ENCODE measurements around the gene SPON1. TPM values are rescaled to one million over a fixed set of nuclear protein-coding genes. Genes with fewer than 3 reads are reported as not detected.

The SPON1 gene
- total RNA-seq, 2 donors from 2014 or later, result 4.8 to 7.3 TPM

DNA sequence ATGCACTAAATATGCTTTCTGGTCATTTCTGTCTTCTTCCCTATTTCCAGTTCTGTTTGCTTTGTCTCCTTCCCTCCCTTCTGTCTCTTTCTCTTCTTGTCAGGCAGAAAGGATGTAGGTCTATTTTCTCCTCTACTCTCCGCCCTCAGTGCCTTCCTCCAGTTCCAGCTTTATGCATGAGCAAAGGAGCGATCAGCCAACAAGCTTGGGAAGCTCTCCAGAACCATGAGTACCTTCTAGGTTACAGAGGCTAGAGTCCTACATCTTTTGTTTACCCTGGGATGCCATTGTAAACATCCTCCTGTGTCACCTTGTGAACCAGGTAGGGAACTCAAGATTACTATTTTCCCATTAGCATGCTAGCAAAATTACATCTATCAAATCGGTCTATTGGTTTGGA lies 7.9 kb upstream of the SPON1 start:
- peaks cover 28% of the 10 kb centered on the region for H3K27me3 Mint-ChIP-seq

DNA sequence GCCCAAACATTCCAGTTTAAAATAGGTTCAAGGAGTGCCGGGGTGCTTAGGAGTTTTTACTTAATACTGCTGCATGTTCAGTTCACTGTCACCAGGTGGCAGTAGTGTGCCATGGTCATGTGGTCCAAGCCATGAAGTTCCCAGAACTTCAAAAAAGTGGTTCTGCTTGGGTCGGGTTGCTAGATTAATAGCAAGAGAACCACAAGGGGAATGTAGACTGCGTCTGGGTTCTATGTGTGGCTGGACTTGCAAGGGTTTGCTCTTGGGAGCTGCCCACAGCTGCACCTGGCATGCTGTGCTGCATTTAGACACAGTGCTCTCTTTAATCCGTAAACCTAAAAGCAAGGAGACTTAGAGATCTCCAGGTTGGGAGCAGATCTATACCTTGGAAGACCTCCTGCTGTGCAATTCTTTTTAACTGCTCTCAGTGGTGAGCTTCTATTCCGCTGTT lies 6.5 kb upstream of the SPON1 start:
- Mint-ChIP-seq H3K4me3 (no peak overlapping the region), H3K36me3 (ENCODE audit: low read depth) (peaks cover 14% of the 10 kb centered on the region), H3K27ac (no peak overlapping the region), H3K27me3 (peaks cover 36% of the 10 kb centered on the region), H3K4me1 (peaks cover 4% of the 10 kb centered on the region)
- ATAC-seq (peak; percentile 81), DNase-seq (peak in 2 of 3 donors; percentile 29 to 43)
- H3K9me3 ChIP-seq (ENCODE audit: control insufficient read depth, low read length, poor library complexity, severe bottlenecking), result no peaks in the 10 kb centered on the region

More for the DNA sequence above, 7.9 kb upstream of the SPON1 start:
- peaks cover 4% of the 10 kb centered on the region for H3K4me1 Mint-ChIP-seq
- H3K27ac Mint-ChIP-seq, result no peak overlapping the region
- H3K4me3 Mint-ChIP-seq, result no peak overlapping the region
- DNase-seq (no peak), ATAC-seq (no peak)
- H3K36me3 Mint-ChIP-seq (ENCODE audit: low read depth), result peaks cover 7% of the 10 kb centered on the region
- no peaks in the 10 kb centered on the region for H3K9me3 ChIP-seq (ENCODE audit: control insufficient read depth, low read length, poor library complexity, severe bottlenecking)

DNA sequence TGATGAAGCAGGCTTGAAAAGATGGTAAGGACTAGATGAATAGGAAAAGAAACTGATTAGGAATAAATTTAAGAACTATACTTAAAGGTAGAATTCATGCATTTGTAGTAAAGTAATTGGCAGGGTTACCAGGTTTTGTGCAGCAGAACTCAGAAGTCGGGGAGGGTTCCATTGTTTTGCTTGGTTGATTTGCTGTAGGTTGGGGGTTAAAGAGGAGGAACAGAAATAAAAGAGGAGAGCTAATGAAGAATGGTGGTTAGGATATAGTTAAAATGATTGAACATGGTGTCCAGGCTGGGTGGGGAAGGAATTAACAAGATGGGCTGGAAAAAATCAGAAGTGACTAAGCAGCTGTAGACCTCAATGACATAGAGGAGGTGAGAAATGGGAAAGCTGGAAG lies 5.5 kb upstream of the SPON1 start:
- H3K4me3 Mint-ChIP-seq, result no peak overlapping the region
- DNase-seq (no peak), ATAC-seq (no peak)
- H3K9me3 ChIP-seq (ENCODE audit: control insufficient read depth, low read length, poor library complexity, severe bottlenecking), result no peaks in the 10 kb centered on the region
- peaks cover 17% of the 10 kb centered on the region for H3K36me3 Mint-ChIP-seq (ENCODE audit: low read depth)
- H3K4me1 Mint-ChIP-seq, result peaks cover 4% of the 10 kb centered on the region
- H3K27ac Mint-ChIP-seq, result no peak overlapping the region
- H3K27me3 Mint-ChIP-seq, result peaks cover 45% of the 10 kb centered on the region

DNA sequence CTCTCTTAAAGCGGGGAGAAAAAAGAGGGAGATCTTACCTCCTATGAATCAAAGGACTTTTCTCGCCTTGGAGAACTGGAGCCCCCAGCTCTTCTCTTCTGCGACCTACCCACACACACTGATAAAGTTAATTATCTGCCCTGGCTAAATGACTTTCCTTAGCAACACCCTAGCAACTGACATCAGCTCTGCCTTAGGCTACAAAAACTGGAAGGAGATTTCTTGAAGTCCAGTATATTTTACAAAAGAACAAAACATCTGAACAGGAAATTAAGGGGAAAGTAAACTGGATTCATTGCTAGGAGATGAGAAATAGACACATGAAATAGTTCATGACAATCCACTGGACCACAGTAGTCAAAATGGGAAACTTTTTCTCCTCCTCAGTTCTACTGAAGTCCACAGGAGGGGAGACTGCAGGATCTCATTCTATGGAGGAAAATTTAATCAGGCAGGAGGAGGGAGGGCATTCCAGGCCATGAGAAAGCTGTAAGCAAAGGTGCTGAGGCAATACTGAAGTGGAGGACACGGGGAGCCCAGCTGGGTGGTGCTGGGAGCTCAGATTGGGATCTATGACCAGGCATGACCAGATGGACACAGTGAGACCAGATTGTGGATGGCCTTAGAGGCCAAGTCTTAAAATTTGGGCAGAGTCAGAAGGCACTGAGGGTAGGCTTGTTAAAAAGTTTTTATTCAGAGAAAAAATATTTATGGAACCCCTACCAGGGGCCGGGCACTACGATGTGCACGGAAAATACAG lies 3.7 kb upstream of the SPON1 start:
- H3K36me3 Mint-ChIP-seq (ENCODE audit: low read depth), result peaks cover 17% of the 10 kb centered on the region
- H3K9me3 ChIP-seq (ENCODE audit: control insufficient read depth, low read length, poor library complexity, severe bottlenecking), result no peaks in the 10 kb centered on the region
- peaks cover 9% of the 10 kb centered on the region for H3K4me1 Mint-ChIP-seq
- H3K27me3 Mint-ChIP-seq, result peaks cover 47% of the 10 kb centered on the region
- H3K4me3 Mint-ChIP-seq, result peak overlapping the region; percentile 33
- DNase-seq, result no peak
- ATAC-seq, result no peak
- no peak overlapping the region for H3K27ac Mint-ChIP-seq

DNA sequence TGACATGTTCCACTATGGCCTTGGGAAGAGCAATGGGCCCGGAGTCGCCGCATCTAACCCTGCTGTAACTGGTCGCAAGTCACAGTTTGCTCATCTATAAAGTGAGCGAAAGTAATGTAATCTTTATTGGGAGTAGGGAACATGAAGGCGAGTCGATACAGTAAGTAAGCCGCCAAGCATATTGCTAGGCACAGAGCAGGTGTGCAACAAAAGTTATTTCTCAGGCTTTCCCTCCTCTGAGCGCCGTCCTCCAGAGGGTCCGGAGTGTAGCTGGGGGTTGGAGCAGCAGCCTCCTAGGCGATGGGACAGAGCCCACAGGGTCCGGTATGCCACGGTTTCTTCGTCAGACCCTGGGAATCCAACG lies 343 bp upstream of the SPON1 start:
- H3K27me3 Mint-ChIP-seq, result peaks cover 76% of the 10 kb centered on the region
- H3K27ac Mint-ChIP-seq, result no peak overlapping the region
- H3K4me3 Mint-ChIP-seq, result peak overlapping the region; percentile 68
- no peak for ATAC-seq
- no peaks in the 10 kb centered on the region for H3K9me3 ChIP-seq (ENCODE audit: control insufficient read depth, low read length, poor library complexity, severe bottlenecking)
- peaks cover 19% of the 10 kb centered on the region for H3K36me3 Mint-ChIP-seq (ENCODE audit: low read depth)
- H3K4me1 Mint-ChIP-seq, result peaks cover 14% of the 10 kb centered on the region
- DNase-seq, result no peak

DNA sequence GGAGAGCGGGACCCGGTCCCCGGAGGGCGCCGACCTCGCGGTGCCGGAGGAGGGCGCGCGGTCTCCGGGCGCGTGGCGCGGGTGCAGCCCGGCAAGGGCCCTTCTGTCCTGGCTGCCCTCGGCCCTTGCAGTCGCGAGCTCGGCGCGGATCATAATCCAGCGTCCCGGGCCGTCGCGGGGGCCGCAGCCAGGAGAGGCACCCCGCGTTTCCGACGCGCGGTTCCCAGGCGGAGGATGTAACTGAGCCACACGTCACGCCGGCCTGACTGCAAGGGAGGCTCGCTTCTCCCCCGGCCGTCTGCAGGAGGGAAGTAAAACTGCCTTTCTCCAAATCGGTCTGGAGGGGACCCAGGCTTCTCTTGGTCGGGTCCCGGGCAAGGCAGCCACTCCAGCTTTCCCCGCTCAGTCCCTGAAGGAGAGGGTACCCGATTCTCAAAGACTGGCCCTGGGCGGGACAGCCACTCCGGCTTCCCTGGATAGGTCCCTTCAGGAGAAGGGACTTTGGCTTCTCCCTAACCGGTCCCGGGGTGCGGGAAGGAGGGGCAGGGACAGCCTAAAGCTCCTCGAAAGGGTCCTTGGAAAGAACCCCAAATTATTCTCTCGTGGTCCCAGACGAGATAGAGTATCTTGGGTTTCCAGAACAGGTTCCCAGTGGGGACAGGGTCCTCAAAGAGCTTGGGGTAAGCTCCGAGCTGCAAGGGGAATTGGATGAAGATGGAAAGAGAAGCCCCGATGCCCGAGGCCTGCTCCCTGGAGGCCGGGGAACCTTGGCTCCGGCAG lies 836 bp downstream of the SPON1 start:
- Mint-ChIP-seq H3K4me3 (peak overlapping the region; percentile 85), H3K36me3 (ENCODE audit: low read depth) (peaks cover 19% of the 10 kb centered on the region), H3K27ac (no peak overlapping the region), H3K4me1 (peaks cover 14% of the 10 kb centered on the region), H3K27me3 (peaks cover 74% of the 10 kb centered on the region)
- H3K9me3 ChIP-seq (ENCODE audit: control insufficient read depth, low read length, poor library complexity, severe bottlenecking), result no peaks in the 10 kb centered on the region
- ATAC-seq, result peak; percentile 63
- DNase-seq, result no peak

DNA sequence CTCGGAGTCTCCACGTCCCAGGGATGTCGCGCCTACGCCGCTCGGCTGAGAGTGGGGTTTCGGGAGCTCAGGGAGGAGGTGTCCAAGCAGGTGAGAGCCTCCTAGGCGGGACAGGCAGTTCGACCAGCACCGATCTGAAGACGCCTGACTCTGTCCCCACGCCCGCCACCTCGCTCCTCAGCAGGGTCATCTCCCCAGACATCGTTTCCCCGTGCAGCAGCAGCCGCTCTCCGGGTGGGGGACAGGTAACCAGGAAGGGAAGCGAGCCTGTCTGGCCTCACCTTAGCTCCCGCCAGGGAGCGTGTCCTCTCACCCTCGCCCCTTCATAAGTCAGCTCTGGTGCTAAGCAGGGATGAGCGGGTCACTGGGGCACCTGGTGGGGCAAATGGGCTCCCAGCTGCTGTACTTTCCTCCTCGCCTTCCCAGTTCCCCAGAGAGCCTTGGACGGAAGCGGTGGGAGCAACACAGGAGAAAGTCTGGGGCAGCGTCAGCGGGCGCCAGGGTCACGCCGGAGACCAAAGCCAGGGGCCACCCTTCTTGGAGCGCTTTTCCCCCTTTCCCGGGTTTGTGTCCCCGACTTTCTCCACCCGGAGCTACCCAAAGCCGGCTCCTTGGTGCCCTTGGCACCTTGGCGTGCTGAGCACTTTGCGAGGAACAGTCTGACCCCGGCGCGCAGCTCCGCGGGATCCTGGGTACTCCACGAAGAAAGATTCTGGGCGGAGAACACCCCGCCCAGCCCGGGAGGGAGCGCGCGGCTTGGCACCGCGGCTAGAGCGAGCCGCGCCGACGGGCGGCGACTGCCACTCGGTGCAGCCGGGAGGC lies 1.6 kb downstream of the SPON1 start:
- no peak for DNase-seq
- H3K9me3 ChIP-seq (ENCODE audit: control insufficient read depth, low read length, poor library complexity, severe bottlenecking), result no peaks in the 10 kb centered on the region
- Mint-ChIP-seq H3K27ac (no peak overlapping the region), H3K27me3 (peaks cover 68% of the 10 kb centered on the region), H3K4me3 (peak overlapping the region; percentile 85), H3K36me3 (ENCODE audit: low read depth) (peaks cover 14% of the 10 kb centered on the region), H3K4me1 (peaks cover 13% of the 10 kb centered on the region)
- no peak for ATAC-seq

DNA sequence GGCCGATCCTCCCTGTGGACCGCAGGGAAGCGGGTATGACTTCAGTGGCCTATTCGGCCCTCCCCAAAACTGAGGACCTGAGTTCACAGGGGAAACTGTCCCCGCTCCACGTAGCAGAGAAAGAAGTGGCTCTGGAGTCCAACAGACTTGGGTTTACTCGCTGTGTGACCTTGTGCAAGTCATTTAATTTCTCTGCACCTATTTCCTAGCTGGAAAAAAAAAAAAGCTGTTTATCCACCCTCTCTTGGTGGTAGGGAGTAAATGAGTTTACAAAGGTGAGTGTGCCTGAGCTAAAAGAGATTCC lies 2.2 kb downstream of the SPON1 start:
- H3K9me3 ChIP-seq (ENCODE audit: control insufficient read depth, low read length, poor library complexity, severe bottlenecking), result no peaks in the 10 kb centered on the region
- DNase-seq, result no peak
- Mint-ChIP-seq H3K36me3 (ENCODE audit: low read depth) (peaks cover 11% of the 10 kb centered on the region), H3K27ac (no peak overlapping the region), H3K4me1 (peaks cover 16% of the 10 kb centered on the region), H3K27me3 (peaks cover 67% of the 10 kb centered on the region), H3K4me3 (peak overlapping the region; percentile 25)
- ATAC-seq, result no peak

DNA sequence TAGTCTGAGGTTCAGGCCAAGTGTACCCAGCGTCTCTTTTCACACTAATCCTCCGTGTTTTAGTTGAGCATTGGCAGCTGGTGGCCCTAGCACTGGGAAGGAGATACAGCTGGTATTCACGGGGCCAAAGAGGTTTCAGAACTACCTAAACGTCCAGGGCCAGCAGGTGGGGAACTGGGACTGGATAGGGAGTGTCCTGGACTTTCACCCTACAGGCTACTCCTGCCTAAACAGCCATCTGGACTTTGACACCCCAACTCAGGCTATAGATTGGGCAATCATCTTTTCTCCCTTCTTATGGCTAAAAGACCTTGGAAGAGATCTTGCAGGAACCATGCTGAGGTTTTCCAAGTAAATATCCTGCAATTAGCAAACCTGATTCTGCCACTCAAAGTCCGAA lies 2.8 kb downstream of the SPON1 start:
- H3K4me1 Mint-ChIP-seq, result peaks cover 16% of the 10 kb centered on the region
- DNase-seq (no peak), ATAC-seq (no peak)
- H3K36me3 Mint-ChIP-seq (ENCODE audit: low read depth), result peaks cover 7% of the 10 kb centered on the region
- no peaks in the 10 kb centered on the region for H3K9me3 ChIP-seq (ENCODE audit: control insufficient read depth, low read length, poor library complexity, severe bottlenecking)
- H3K4me3 Mint-ChIP-seq, result peak overlapping the region; percentile 25
- peaks cover 60% of the 10 kb centered on the region for H3K27me3 Mint-ChIP-seq
- no peak overlapping the region for H3K27ac Mint-ChIP-seq

DNA sequence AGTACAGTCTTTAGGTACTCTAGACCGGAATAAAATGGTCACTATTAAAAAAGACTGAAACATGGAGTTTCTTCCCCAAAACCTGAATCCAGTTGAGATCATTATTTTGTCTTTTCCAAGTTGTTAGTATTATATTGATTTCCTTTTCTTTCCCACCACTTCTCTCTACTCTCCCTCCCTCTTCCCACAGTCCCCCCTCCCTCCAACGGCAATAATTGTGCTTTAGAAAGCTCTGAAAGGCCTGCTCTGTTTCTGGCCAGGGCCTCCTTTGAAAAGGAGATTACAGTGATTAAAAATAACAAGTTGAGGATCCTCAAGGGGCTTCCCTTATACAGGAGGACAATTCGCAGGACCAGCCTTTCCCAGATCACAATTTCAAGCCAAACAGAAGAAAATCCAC lies 3.5 kb downstream of the SPON1 start:
- Mint-ChIP-seq H3K27me3 (peaks cover 61% of the 10 kb centered on the region), H3K36me3 (ENCODE audit: low read depth) (peaks cover 4% of the 10 kb centered on the region), H3K27ac (no peak overlapping the region), H3K4me3 (peak overlapping the region; percentile 21), H3K4me1 (peaks cover 21% of the 10 kb centered on the region)
- H3K9me3 ChIP-seq (ENCODE audit: control insufficient read depth, low read length, poor library complexity, severe bottlenecking), result no peaks in the 10 kb centered on the region
- DNase-seq (no peak), ATAC-seq (no peak)

DNA sequence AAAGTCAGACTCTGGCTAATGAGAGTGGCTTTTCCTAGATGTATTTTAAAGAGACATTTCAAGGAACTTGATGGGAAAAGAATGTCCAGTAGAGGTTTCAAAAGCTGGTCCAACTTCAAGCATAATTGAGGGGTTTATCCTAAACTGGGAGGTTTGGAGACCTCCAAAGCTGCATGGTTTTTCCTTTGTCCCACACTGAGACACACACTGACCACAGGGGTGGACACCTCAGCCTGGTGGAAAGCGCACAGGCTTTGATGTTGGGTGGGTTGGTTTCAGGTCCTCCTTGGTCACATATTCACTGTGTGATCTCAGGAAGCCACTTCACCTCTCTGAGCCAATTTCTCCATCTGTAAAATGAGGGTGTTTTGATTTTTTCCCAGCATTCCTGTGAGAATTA lies 4.0 kb downstream of the SPON1 start:
- Mint-ChIP-seq H3K36me3 (ENCODE audit: low read depth) (peaks cover 2% of the 10 kb centered on the region), H3K4me1 (peaks cover 21% of the 10 kb centered on the region), H3K27me3 (peaks cover 57% of the 10 kb centered on the region), H3K27ac (no peak overlapping the region), H3K4me3 (no peak overlapping the region)
- ATAC-seq (no peak), DNase-seq (no peak)
- no peaks in the 10 kb centered on the region for H3K9me3 ChIP-seq (ENCODE audit: control insufficient read depth, low read length, poor library complexity, severe bottlenecking)

DNA sequence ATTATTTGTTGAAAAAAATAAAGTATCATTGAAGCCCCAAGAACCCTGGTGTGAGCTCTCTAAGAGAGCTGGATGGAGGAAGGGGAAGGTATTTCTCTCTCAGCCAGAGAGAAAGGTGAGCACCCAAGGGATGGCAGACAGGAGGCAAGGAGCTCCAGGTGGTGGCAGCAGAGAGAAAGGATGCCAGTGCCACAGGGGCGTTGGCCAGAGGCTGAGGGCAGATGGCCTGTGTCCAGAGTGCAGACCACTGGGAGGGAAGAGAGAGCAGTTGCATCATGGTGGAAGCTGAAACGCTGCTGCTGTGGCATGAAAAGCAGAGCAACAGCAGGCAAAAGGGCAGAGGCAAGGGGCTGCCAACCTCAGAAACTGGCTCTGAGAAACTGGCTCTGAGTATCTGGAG lies 8.5 kb downstream of the SPON1 start:
- H3K9me3 ChIP-seq (ENCODE audit: control insufficient read depth, low read length, poor library complexity, severe bottlenecking), result no peaks in the 10 kb centered on the region
- Mint-ChIP-seq H3K27me3 (peaks cover 25% of the 10 kb centered on the region), H3K4me1 (peaks cover 11% of the 10 kb centered on the region), H3K36me3 (ENCODE audit: low read depth) (peaks cover 2% of the 10 kb centered on the region), H3K27ac (no peak overlapping the region), H3K4me3 (no peak overlapping the region)
- peak; percentile 33 for ATAC-seq
- no peak for DNase-seq
